GM21619 (cell line): ENCODE results near the gene PAK5.

Source experiments
- ATAC-seq: cut with Tn5 transposase; IDR thresholded peaks from one replicate; pipeline ENCODE4 v1.9.1; 2021; ENCODE audit not compliant: unreplicated experiment

Gene PAK5

DNA sequence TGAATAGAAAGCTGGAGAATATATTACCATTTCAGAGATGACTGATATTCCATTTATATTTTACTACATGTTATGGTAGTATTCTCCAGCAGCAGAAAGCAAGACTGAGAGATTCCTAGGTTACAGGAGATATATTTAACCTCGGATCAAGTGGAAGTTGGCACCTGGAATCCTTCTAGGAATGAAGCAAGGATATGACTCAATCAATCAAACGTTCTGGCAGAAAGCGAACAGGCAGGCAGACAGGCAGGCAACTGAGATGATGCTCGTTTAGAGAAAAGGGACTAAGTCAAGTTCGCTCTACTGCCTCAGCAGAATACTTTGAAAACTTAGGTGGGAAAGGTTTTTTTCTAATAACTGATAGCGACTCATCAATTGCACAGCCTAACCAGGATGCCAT lies 46.2 kb downstream of the PAK5 start:
- no peak for ATAC-seq

- ATAC-seq = no peak
Measured at GRCh38 chr20:9789131-9789530, 49.7 kb downstream of the PAK5 start.

- no peak for ATAC-seq
Measured at GRCh38 chr20:9775176-9775575, 63.7 kb downstream of the PAK5 start.

- no peak for ATAC-seq
Measured at GRCh38 chr20:9769954-9770353, 68.9 kb downstream of the PAK5 start.

DNA sequence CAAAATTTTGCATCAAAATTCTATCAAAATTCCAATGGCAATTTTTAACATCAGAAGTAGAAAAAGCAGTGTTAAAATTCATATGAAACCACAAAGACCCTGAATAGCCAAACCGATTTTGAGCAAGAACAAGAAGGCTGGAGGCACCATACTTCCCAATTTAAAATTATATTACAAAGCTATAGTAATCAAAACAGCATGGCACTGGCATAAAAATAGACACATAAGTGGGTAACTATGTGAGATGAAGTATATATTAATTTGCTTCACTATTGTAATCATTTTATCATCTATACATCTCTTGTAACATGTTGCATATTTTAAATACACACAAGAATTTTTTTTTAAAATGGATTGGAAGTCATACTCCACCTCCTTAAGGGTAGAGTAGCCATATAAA lies 77.4 kb downstream of the PAK5 start:
- no peak for ATAC-seq

DNA sequence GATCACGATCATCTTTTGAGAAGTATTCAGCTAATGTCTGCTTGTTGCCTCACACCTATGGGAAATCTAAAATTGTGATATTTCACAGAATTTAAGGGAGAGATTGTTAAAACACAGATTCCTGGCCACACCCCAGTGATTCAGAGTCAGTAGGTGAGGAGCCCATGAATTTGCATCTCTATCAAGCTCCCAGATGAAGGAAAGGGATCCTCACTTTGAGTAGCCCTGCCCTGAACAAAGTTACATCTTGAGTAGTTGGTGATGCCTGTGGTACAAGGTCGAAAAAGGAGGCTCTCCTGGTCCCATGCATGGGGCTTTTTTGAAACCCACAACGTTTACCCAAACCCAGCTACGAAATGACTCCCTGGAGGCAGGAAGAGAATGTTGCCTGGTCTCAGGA lies 79.5 kb downstream of the PAK5 start:
- no peak for ATAC-seq

GRCh38 chr20:9758752-9759151 lies 80.1 kb downstream of the PAK5 start:
- ATAC-seq = no peak

DNA sequence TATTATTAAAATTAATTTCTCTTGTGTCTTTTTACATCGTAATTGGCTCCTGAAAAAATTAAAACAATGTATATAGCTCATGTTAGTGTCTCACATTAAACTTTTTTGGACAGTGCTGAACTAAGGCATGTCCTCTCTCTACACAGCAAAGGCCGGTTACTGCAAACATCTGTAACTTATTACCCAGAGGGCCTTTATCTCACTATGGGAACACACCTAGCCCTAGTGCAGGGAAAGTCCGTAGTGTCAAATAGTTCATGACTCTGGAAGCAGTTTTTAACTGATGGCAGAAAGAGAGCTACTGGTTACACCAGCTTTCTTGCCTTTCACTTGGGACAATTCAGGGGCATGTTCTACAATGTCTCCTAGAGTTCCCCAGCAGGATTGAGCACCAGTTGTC lies 82.2 kb downstream of the PAK5 start:
- ATAC-seq = no peak

DNA sequence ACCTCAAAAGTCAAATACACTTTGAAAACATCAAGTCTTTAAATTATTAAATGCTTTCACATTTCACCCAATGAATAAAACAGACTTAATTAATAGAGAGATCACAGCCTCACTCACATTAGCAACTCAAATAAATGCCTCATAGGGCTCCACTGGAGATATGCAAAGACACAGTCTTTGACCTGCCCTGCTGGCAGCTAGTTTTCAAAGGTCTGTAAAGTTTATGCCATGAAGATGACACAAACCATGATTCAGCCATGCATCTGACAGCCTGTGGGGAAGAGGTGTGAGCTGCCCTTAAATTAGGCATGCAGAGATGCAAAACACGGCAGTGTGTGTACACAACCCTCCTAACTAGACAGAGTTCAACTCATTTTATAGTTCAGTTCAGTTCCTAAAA lies 83.6 kb downstream of the PAK5 start:
- no peak for ATAC-seq

GRCh38 chr20:9744551-9744950 lies 94.3 kb downstream of the PAK5 start:
- no peak for ATAC-seq

DNA sequence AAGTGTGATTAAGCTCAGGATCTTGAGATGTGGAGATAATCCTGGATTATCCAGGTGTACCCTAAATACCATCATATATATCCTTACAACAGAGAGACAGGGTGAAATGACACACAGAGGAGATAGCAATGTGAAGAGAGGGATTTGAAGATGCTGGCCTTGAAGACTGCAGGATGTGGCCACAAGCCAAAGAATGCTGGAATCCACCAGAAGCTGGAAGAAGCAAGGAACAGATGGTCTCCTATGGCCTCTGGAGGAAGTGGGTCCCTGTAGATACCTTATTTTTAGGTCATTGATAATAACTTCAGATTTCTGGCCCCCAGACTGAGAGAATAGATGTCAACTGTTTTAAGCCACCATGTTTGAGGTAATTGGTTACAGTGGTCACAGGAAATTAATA lies 95.0 kb downstream of the PAK5 start:
- no peak for ATAC-seq

- ATAC-seq = no peak
Measured at GRCh38 chr20:9742821-9743220, 96.1 kb downstream of the PAK5 start.

DNA sequence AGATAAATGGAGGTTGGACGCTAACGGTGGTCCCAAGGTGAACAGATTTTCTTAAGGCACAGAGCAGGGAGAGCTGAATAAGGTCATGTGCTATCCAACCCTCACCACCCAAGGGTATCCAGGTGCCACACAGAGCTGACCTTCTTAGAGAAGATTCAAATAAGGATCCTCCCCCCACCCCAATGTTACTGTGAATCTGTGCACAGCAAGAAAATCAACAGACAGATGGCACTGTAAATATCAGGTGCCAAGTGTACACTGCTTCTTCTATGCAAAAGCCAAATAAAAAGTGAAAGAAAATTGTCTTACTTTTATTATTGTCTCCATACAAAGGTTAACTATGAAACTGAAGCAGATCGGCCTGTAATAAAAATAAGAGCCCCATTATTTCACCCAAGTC lies 96.9 kb downstream of the PAK5 start:
- ATAC-seq = no peak

GRCh38 chr20:9740486-9740885 lies 98.4 kb downstream of the PAK5 start:
- no peak for ATAC-seq

GRCh38 chr20:9739991-9740390 lies 98.9 kb downstream of the PAK5 start:
- ATAC-seq = no peak

DNA sequence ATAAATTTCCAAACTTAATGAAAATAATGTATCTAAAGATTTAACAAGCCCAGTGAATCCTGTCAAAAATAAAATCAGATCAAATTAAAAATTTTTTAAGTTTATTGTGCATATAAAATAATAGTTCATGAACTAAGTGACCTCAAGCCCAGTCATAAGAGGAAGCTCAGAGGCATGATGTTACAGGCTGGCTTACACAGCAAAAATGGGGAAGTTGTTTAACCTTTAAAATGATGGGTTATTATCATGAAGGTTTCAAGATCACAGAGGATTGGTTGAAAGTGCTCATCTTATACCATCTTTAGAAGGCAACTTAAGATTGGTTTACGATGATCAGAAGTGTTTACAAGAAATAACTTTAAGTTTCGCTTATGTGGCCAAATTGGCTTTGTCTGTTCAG lies 102.5 kb downstream of the PAK5 start:
- ATAC-seq = no peak

- no peak for ATAC-seq
Measured at GRCh38 chr20:9723501-9724202, 115.2 kb downstream of the PAK5 start.

- ATAC-seq = no peak
Measured at GRCh38 chr20:9711872-9712271, 127.0 kb downstream of the PAK5 start.

DNA sequence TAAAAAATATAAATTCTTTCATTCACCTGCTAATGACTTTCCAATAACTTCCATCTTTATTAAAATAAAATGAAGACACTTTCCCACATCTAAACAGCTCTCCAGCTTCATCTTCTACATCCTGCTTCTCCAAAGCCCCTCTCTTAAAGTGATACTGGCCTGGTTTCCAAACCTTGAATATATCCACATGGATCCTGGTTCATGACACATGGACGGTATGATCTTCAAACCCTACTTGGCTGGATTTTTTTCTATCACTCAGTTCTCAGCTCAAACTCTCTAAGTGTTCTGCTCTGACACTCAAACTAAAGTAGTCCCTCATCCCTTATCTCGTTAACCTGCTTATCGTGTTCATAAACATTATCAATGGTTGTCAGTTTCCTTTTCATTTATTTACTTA lies 128.2 kb downstream of the PAK5 start:
- no peak for ATAC-seq

- no peak for ATAC-seq
Measured at GRCh38 chr20:9705722-9706476, 133.0 kb downstream of the PAK5 start.

- no peak for ATAC-seq
Measured at GRCh38 chr20:9699181-9699580, 139.7 kb downstream of the PAK5 start.

- ATAC-seq = no peak
Measured at GRCh38 chr20:9689041-9689440, 149.8 kb downstream of the PAK5 start.

DNA sequence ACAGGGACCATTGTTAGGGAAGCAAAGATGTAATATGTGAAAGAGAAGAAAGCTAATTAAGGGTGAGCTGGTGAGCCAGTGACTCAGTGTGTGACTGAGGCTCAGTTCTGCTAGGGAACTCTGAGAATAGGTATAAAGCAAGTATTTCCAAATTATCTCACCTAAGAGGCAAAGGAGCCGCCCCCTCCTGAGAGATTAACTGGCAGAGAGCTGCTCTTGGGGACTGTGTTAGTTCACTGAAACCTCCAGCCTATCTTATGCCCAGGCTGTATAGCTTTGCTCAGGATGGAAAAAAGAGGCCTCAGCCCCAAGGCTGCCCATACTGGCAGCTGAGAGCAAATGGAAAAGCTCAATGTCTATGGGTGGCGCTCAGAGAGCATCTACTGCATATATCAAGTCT lies 152.0 kb downstream of the PAK5 start:
- ATAC-seq = no peak
